Hepatic stellate cell (primary cell): ENCODE results near the gene TSSK6.

Experiments
- DNase-seq: peaks from one replicate; pipeline ENCODE4 v3.0.0; 2011; ENCODE audit warnings: low spot score

TSSK6 gene

GRCh38 chr19:19544954-19545591 lies 29.7 kb upstream of the TSSK6 start:
- DNase-seq: no peak

GRCh38 chr19:19544257-19544953 lies 29.1 kb upstream of the TSSK6 start:
- no peak for DNase-seq

- no peak for DNase-seq
These were observed 28.3 kb upstream of the TSSK6 start for GRCh38 chr19:19543640-19544039.

GRCh38 chr19:19543101-19543500 lies 27.8 kb upstream of the TSSK6 start:
- DNase-seq: no peak

GRCh38 chr19:19542507-19542906 lies 27.2 kb upstream of the TSSK6 start:
- no peak for DNase-seq

GRCh38 chr19:19541616-19542015 lies 26.3 kb upstream of the TSSK6 start:
- no peak for DNase-seq

- DNase-seq: no peak
These were observed 25.6 kb upstream of the TSSK6 start for GRCh38 chr19:19540715-19541515.

- no peak for DNase-seq
These were observed 24.8 kb upstream of the TSSK6 start for GRCh38 chr19:19540064-19540714.

GRCh38 chr19:19539698-19540063 lies 24.3 kb upstream of the TSSK6 start:
- no peak for DNase-seq

GRCh38 chr19:19538785-19539166 lies 23.4 kb upstream of the TSSK6 start:
- no peak for DNase-seq

- no peak for DNase-seq
These were observed 22.9 kb upstream of the TSSK6 start, which contains the start of gene CILP2 for GRCh38 chr19:19538061-19538784. CILP2 (plus strand) TSS chr19:19538265; CDS start chr19:19538350, 85 bp downstream.

- DNase-seq: no peak
These were observed 22.0 kb upstream of the TSSK6 start for GRCh38 chr19:19537075-19538048.

GRCh38 chr19:19535311-19536191 lies 20.2 kb upstream of the TSSK6 start:
- no peak for DNase-seq

GRCh38 chr19:19534556-19535265 lies 19.4 kb upstream of the TSSK6 start:
- no peak for DNase-seq

GRCh38 chr19:19533841-19534240 lies 18.5 kb upstream of the TSSK6 start:
- DNase-seq: no peak

GRCh38 chr19:19532806-19533701 lies 17.7 kb upstream of the TSSK6 start:
- DNase-seq: no peak

GRCh38 chr19:19531951-19532805 lies 16.8 kb upstream of the TSSK6 start:
- peak; percentile 98 for DNase-seq
